ENCODE data around the gene ZNF778. TPM values are rescaled to one million over a fixed set of nuclear protein-coding genes. Genes with fewer than 3 reads are reported as not detected.

Gene ZNF778
- total RNA-seq, 4 donors from 2014 or later = 11.2 to 17.2 (median 13.9) TPM

DNA sequence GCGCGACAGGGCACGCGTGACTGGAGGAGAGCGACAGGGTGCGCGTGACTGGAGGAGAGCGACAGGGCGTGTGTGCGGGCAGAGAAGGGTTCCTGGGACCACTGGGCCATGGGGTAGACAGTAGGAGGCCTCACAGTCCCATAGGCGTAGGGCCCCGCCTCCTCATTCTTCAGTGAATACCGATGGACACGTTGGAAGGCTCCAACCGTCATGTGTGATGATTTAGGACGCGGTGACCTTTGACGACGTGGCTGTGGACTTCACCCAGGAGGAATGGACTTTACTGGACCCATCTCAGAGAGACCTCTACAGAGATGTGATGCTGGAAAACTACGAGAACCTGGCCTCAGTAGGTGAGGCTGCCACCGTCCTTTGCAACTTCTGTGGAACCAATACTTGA, 5.4 kb downstream of the ZNF778 start:
- no peak for DNase-seq (ENCODE audit: extremely low spot score)
- no peak overlapping the region for H3K4me3 ChIP-seq
- WGBS = 97% methylated on average over 20 of the region's 21 CpGs
- no peak overlapping the region for H3K27ac ChIP-seq (replicated peaks in 1 of 4)
- peaks cover 53 to 79% (median 73%) of the 10 kb centered on the region in 4 donors for H3K36me3 ChIP-seq
- peaks cover 8 to 21% (median 16%) of the 10 kb centered on the region in 4 donors for H3K4me1 ChIP-seq
- TF ChIP-seq, protein P1, sequence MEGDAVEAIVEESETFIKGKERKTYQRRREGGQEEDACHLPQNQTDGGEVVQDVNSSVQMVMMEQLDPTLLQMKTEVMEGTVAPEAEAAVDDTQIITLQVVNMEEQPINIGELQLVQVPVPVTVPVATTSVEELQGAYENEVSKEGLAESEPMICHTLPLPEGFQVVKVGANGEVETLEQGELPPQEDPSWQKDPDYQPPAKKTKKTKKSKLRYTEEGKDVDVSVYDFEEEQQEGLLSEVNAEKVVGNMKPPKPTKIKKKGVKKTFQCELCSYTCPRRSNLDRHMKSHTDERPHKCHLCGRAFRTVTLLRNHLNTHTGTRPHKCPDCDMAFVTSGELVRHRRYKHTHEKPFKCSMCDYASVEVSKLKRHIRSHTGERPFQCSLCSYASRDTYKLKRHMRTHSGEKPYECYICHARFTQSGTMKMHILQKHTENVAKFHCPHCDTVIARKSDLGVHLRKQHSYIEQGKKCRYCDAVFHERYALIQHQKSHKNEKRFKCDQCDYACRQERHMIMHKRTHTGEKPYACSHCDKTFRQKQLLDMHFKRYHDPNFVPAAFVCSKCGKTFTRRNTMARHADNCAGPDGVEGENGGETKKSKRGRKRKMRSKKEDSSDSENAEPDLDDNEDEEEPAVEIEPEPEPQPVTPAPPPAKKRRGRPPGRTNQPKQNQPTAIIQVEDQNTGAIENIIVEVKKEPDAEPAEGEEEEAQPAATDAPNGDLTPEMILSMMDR (IDR thresholded peaks at IDR 0.05) = no peak
- TF ChIP-seq EP300 (IDR thresholded peaks at IDR 0.05) (no peak), POLR2A (IDR thresholded peaks at IDR 0.05; ENCODE audit: low read depth) (no peak), POLR2AphosphoS5 (IDR thresholded peaks at IDR 0.05) (no peak)
- H3K9me3 ChIP-seq = no peaks in the 10 kb centered on the region
- intact Hi-C loops (cut with DNase I) = no loop called here
- H3K27me3 ChIP-seq = no peaks in the 10 kb centered on the region

DNA sequence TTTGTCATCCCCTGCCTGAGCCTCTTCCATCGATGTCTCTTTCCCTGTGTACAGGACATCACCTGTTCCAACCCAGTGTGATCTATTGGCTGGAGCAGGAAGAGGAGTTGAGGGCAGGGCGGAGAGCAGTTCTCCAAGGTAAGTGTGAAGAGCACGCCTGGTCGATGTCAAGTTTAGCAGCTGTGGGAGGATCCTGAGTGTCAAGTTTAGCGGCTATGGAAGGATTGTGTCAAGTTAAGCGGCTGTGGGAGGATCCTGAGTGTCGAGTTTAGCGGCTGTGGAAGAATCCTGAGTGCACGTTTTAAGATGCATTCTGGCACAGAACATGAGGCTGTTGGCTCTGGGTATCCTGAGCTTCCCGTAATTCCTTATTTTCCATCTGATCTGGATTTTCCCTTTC, 7.2 kb downstream of the ZNF778 start:
- TF ChIP-seq POLR2AphosphoS5 (IDR thresholded peaks at IDR 0.05) = no peak

DNA sequence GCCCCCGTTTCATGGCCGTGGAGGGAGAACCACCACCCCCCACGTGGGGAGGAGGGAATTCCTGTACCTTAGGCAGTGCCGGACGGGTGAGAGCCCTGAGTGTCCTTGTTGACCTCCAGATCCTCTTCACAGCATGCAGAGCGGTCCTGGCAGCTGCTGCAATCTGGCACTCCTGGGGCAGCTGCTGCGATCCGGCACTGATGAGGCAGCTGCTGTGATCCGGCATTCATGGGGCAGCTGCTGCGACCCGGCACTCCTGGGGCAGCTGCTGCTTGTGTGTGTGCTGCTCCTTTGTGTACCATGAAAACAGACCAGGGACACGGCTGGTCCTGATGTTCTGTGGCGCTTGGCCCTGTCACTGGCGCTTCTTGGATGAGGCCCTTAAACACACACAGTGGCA, 12.8 kb downstream of the ZNF778 start:
- Histone ChIP-seq H3K4me1 (no peaks in the 10 kb centered on the region), H3K36me3 (peaks cover 50 to 92% (median 87%) of the 10 kb centered on the region in 4 donors), H3K4me3 (no peak overlapping the region), H3K27ac (replicated peaks in 1 of 4) (no peak overlapping the region), H3K27me3 (no peaks in the 10 kb centered on the region), H3K9me3 (no peaks in the 10 kb centered on the region)
- DNase-seq (ENCODE audit: extremely low spot score) = no peak
- 66% methylated on average over 6 of the region's 14 CpGs for WGBS
- intact Hi-C loops (cut with DNase I) = no loop called here
- TF ChIP-seq, protein P1 (IDR thresholded peaks at IDR 0.05) = no peak
- TF ChIP-seq EP300 (IDR thresholded peaks at IDR 0.05) (no peak), POLR2A (IDR thresholded peaks at IDR 0.05; ENCODE audit: low read depth) (no peak), POLR2AphosphoS5 (IDR thresholded peaks at IDR 0.05) (no peak)

More for the DNA sequence above, 7.2 kb downstream of the ZNF778 start:
- Histone ChIP-seq H3K4me3 (no peak overlapping the region), H3K27me3 (no peaks in the 10 kb centered on the region), H3K36me3 (peaks cover 58 to 96% (median 90%) of the 10 kb centered on the region in 4 donors), H3K4me1 (peaks cover 0 to 4% (median 0%) of the 10 kb centered on the region in 4 donors), H3K27ac (replicated peaks in 1 of 4) (no peak overlapping the region), H3K9me3 (no peaks in the 10 kb centered on the region)
- intact Hi-C loops (cut with DNase I) = no loop called here
- DNase-seq (ENCODE audit: extremely low spot score) = no peak
- 94% methylated on average over 10 of the region's 10 CpGs for WGBS

DNA sequence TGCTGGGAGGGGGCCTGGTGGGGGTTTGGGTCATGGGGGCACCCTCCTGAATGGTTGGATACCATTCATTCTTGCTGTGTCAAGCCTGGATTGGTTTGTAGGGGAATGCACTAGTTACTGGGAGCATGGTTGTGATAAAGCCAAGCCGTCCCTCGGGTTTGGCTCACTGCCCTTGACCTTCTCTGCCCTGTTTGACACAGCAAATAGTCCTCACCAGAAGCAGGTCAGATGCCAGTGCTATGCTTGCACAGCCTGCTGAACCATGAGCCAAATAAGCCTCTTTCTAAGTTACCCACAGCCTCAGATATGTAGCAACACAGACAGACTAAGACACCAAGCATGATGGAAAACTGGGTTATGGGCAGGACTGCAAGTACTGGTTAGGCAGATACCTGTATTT, 14.6 kb downstream of the ZNF778 start:
- TF ChIP-seq, protein P1 (IDR thresholded peaks at IDR 0.05) = no peak
- TF ChIP-seq EP300 (IDR thresholded peaks at IDR 0.05) (no peak), POLR2A (IDR thresholded peaks at IDR 0.05; ENCODE audit: low read depth) (no peak), POLR2AphosphoS5 (IDR thresholded peaks at IDR 0.05) (no peak)
- Histone ChIP-seq H3K36me3 (peaks cover 31 to 76% (median 69%) of the 10 kb centered on the region in 4 donors), H3K27me3 (no peaks in the 10 kb centered on the region), H3K9me3 (no peaks in the 10 kb centered on the region), H3K4me1 (no peaks in the 10 kb centered on the region), H3K27ac (replicated peaks in 1 of 4) (no peak overlapping the region), H3K4me3 (no peak overlapping the region)
- no peak for DNase-seq (ENCODE audit: extremely low spot score)
- intact Hi-C loops (cut with DNase I) = no loop called here
- 93% methylated on average over 2 of the region's 2 CpGs for WGBS

DNA sequence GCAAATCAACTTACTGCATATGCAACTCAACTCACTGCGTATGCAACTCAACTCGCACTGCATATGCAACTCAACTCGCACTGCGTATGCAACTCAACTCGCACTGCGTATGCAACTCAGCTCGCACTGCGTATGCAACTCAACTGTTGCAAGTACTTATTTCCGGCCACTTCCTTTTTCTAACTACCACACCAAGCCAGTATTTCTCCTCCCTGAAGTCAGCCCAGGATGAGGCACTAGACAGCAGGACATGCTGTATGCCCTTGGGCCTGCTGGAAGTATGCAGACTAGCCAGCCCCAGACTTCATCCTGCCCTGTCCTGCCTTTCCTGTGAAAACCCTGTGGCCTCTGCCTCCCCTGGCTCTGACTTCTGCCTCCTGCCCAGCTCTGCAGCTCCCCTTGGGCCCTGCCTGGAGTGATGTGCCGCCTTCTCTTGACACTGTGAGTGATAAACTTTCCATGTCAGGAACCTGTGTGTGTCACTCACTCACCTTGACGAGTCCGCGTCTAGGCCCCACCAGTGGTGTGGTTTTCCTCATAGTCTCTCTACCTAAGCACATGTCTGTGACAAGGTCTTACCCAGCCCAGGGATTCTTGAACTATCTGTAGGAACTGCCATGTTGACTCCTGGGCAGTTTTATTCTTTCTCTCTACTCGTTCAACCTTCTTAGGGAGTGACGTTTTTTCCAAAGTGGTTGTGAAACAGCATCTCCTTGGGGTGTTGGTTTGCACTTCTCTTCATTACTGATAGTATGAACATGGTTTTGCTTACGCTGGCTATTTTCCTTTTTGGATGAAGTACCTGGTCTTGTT, 16.4 kb downstream of the ZNF778 start:
- Histone ChIP-seq H3K27ac (replicated peaks in 1 of 4) (no peak overlapping the region), H3K4me1 (no peaks in the 10 kb centered on the region), H3K36me3 (peaks cover 18 to 58% (median 51%) of the 10 kb centered on the region in 4 donors), H3K27me3 (no peaks in the 10 kb centered on the region), H3K9me3 (no peaks in the 10 kb centered on the region), H3K4me3 (no peak overlapping the region)
- TF ChIP-seq, protein P1 (IDR thresholded peaks at IDR 0.05) = no peak
- TF ChIP-seq EP300 (IDR thresholded peaks at IDR 0.05) = no peak
- no peak for TF ChIP-seq POLR2AphosphoS5 (IDR thresholded peaks at IDR 0.05)
- no peak for TF ChIP-seq POLR2A (IDR thresholded peaks at IDR 0.05; ENCODE audit: low read depth)
- DNase-seq (ENCODE audit: extremely low spot score) = no peak
- 94% methylated on average over 16 of the region's 16 CpGs for WGBS
- intact Hi-C loops (cut with DNase I) = no loop called here

Data from esophagus muscularis mucosa (tissue), 4 donors.